Brain pericyte (primary cell): Measurements from ENCODE around the gene PDGFB.

Source experiments
- DNase-seq: peaks from one replicate; pipeline ENCODE4 v3.0.0-alpha.2; 2012; ENCODE audit warnings: low read depth, low spot score

The PDGFB gene

DNA sequence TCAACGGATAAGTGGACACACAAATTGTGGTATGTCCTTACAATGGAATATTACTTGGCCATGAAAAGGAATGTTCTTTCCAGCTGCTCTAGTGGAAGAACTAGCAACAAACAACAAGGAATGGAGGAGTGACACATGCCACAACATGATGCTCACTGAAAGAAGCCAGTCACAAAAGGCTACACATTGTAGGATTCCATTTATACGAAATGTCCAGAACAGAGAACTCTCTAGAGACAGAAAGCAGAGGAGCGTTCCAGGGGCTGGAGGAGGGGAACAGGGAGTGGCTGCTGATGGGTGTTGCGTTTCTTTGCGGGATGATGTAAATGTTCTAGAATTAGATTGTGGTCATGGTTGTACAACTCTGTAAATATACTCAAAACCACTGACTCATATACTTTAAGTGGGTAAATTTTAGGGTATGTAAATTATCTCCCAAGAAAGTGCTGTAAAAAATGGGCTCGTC is 32.4 kb upstream of the PDGFB start:
- no peak for DNase-seq

DNA sequence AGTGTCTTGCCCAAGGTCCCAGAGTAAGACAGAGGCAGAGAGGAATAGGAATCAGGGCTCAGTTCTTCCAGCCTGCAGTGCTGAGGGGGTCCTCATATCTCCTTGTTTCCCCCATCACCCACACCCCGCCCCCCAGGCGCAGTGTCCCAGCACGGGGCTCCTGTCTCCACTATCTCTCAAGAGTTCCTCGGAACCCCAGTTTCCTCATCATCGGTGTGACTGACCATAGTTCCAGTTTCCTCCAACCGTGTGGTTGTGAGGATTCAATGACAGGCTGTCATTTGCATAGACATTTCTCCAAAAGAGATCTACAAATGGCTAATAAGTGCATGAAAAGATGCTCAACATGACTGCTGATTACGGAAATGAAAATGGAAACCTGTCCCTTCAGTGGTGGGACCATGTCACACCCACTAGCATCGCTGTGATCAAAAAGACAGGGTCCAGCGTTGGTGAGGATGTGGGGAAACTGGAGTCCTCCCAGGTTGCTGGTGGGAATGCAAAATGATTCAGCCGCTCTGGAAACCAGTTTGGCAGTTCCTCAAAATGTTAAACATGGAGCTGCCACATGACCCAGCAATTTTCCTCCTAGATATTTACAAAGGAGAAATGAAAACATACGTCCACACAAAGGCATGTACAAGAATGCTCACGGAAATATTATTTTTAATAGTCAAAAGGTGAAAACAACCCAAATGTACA is 31.8 kb upstream of the PDGFB start:
- DNase-seq, result no peak

DNA sequence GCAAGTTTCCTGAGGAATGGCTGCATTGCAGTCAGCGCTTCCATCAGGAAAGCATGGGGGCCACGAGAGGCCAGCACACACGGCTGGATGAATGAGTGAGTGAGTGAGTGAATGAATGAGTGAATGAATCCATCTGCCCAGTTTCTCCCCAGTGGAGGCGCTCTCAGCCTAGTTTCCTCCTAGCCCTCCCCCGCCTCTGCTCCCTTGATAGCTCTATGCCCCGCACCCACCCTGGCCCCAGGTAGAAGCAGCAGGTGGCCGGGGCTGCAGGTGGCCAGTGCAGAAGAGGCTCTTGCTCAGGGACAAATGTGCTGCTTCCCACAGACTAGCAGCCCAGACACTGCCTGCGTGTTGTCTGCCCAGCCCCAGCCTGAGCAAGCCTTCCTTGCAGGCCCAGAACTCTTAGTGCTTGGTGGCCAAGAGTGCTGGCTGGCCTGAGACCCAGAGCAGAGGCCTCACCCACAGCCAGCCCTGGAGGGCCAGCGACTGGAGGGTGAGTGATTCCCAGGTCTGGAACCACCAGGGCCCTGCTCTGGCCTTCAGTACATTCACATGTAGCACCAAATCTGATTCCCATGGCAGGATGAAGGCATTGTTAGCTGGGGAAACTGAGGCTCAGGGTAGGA is 31.1 kb upstream of the PDGFB start:
- no peak for DNase-seq

DNA sequence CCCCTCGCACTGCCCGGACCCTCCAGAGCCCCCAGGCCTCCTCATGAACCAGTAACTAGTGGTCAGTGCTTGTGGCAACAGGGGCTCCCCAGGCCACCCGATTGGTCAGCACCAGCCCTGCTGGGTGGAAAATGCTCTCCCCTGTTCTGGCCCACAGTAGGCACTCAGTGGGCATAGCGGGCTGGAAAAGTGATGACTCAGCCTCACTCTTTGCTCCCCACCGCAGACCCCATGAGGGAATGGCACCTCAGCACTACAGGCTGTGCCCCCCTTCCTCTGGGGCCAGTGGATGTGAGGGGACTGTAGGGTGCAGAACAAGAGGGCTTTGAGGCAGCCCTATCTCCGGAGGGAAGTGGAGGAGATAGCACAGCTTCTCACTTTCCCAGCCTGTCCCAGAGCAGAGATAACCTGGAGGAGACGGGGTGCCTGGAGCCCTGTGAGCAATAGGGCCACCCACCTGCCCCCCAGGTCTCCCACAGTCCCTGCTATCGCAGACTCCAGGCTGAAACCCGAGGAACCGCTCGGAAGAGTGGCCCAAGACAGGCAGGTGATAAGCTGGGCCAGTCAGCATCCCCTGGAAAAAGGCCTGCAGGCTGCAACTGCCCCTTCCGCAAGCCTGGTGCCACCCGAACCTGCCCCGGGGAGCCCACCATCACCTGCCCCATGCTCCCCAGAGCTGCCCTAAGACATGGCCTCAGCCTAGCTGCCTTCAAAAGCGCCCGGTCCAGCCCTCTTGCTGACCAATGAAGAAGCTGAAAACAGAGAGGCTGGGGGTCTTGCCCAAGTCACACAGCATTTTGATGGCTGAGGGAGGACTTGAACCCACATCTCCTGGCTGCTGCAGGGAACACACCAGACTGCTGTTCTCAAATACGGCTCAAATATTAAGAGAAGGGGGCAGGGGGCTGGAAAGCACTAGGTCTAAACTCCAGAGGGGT is 29.4 kb upstream of the PDGFB start:
- no peak for DNase-seq

DNA sequence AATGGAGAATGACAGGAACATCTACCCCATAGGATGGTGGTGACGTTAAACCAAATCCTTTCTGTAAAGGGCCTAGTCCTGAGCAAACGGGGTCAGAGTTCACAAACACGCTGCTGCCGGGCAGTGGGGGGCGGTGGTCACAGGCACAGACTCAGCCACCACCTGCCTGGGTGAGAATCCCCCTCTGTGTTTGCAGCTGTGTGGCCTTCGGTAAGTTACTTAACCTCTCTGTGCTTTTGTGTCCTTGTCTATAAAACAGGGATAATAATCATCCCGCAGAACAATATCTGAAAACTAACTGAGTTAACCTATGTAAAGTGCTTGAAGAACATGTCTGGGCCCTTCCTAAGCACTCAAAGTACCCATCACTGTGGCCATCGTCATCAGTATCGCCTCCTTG is 26.0 kb upstream of the PDGFB start:
- no peak for DNase-seq

DNA sequence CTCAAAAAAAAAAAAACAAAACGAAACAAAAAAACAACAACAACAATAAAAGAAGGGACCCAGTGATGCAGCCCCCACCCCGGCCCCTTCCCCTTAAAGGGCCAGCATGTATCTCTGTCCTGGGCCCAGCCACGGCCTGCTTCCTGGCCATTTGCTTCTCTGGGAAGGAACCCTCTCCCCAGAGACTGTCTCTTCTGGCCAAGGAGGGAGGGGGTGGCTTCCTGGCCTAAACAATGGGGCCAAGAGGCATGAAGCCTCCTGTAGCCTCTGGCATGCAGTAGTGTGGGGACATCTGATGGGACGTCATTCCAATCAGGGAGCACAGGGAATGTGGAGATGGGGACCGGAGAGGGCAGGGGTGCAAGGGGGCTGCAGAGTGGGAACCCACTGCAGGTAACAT is 25.5 kb upstream of the PDGFB start:
- no peak for DNase-seq

DNA sequence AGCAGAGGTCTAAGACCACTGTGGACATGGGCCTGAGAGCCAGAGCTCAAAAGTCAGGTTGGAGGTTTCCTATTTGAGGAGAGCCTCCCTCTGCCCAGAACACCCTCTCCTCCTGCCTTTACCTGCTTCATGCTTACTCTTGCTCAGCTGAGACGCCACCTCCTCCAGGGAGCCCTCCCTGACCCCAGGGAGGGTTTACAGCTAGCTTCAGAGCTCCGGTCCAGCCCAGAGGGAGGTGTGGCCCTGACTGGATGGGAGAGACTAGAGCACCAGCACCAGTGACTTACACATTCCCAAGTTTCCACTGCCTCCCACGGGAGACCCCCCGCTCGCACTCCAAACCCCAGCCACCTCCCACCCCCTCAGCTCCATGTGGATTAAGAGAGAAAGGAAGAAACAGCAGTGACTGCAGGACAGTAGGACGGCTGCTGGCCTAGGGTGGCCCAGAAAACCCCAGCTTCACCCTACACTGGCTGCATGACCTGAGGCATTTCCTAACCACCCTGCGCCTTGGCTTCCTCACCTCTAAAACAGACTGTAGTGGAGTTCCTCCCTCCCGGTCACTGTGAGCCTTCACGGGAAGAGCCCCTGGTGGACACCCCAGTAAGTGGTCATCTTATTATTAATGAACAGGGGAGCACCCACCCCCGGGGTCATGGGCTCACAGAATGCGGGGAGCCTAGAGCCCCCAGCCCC is 24.5 kb upstream of the PDGFB start:
- DNase-seq, result no peak

DNA sequence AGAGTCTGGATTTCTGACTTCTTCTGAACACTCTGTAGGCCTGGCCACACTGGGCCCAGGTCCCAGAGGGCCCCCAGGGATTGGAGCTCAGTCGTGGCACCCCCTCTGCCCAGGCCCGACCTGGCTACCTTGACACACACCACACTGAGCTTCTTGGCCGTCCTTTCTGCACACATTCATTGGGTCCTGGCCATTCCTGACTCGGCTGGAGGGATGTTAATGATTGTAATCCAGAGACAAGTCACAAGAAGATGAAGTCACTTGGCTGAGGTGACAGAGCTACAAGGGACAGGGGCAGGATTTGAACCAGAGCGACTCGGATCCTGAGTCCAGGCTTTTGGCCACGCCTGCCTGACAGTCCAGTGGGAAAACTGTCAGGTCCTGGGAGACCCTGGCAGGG is 23.9 kb upstream of the PDGFB start:
- no peak for DNase-seq

DNA sequence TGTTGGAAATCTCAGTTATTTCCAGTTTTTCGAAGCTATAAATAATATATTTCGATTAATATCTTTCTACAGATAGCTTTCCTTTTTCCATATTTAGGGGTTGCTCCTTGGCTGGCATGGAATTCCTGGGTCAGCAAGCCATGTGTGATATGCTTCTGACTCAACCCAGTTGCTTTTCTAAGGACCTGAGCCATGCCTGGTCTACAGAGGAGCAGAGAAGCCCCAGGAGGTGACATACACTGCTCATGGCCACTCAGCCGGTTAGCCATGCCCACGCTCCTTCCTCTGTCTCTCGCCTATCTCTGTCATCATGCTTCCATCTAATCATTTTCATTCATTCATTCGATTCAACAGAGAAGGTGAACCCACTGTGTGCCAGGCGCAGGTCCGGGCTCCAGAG is 23.2 kb upstream of the PDGFB start:
- DNase-seq, result no peak

DNA sequence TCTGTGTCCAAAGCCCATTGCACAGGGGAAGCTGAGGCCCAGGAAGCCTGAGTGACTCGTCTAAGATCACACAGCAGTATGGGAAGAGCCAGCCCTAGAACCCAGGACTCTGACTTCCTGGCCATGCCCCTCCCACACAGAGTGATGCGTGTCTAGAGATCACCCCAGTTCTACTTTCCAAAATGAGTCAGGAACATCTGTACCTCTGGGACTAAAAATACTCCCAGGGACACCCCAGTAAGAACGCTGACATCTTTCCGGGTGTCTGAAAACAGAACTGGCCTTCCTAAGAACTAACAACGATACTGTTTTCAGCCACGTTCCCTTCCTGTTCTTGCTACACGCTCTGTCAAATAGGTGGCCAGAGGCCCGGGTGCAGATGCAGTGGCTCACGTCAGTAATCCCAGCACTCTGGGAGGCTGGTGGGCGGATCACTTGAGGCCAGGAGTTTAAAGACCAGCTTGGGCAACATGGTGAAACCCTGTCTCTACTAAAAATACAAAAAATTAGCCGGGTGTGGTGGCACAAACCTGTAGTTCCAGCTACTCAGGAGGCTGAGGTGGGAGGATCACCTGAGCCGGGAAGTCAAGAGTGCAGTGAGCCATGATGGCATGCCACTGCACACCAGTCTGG is 21.7 kb upstream of the PDGFB start:
- no peak for DNase-seq

DNA sequence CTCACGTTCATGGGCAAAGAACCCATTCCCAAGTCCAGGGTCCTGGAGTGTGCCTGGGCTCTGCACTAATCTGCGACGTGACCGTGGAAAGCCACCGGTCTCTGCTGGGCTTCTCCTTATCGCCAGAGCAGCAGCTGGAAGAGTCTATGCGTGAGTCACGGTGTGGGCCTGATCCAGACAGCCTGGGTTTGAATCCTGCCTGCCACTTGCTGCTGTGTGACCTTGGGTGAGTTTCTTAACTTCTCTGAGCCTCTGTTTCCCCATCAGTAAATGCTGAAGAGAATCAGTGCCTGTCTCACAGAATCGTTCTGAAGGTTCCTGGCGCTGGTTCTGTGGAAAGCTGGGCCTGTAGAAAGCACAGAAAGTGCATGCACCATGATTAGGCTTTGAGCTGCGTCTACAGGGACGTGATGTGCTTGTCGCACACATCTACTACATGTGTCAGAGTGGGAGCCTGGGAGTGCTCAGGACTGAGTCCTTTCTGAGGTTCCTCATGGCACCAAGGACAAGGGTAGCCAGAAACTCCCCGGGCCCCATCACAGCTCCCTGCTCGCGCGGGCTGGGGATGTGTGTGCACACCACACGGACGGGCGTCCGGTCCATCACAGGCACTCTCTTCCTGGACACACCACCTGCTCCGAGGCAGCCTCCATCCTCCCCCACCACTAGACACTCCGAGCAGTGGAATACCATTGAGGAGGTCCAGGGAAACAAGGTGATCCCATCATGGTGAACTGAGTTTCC is 20.5 kb upstream of the PDGFB start:
- DNase-seq, result no peak

DNA sequence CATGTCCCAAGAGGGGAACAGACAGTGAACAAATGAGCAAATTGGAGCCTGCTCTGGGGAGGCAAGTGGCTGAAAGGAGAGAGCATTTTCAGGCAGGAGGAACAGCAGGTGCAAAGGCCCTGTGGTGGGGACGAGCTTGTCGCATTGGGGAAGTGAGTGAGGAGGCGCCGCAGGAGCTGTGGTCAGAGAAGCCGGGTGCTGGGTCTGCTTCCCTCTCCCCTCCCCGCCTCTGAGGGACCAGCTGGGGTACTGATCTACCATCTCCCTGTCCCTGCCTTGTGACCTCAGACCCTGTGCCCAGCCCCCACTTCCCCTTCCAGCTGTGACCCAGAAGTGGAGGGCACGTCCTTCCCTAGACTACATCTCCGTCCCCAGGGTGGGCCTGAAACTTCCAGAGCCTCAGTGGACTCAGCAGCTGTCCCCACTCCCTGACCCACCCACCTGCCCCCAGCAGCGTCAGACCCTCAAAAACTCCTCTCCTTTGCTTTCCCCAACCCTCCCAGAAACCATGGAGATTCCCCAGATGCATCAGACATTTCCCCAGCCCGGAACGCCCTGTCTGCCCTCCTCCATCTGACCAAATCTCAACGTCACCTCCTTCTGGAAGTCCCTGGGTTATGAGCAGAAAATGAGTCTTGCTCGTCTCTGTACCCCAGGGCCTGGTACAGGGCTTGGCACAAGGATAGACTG is 19.7 kb upstream of the PDGFB start:
- DNase-seq, result no peak

DNA sequence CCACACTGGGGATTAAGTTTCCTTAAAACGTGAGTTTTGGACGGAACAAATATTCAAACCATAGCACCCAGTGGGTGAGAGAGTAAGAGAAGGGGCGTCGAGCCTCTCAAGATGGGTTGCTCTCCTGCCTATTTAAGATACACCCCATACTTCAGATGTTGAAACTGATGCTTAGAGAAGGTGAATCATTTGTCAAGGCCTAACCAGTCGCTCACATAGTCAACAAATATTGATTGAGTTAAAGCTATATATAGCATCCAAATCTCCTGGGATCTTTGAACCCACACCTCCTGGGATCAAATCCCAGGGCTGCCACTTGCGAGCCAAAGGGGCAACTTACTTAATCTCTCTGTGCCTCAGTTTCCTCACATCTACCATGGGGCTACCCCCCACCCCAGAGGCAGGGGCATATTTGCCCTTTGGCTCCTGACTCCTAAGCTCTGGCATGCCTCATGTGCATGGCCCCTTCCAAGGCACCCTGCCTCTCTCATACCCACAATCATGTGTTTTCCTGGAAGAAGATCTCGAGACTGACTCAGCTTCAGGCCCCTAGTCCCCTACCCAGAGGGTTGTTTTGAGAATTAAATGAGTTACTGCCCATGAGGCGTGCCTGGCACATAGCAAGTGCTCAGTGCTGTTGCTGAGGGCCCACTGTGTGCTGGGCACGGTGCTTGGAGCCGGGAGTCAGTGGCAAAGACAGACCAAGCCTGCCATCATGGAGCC is 19.0 kb upstream of the PDGFB start:
- no peak for DNase-seq

DNA sequence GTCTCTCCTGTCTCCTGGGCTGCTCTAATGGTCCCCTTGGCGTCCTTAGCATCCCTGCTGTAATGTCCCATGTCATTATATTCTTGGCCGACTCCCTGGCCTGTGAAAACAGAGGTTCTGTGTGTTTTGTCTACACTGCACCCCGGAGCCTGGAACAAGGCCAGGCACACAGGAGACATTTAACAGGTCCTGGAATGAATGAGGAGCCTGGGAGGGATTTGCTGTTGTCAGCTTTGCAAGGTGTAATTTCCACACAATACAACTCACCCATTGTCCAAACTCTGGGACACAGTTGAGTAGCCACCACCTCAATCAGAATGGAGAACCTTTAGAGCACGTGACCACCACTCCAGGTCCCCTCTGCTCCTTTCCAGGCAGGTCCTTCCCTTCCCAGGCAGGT is 14.9 kb upstream of the PDGFB start:
- no peak for DNase-seq

DNA sequence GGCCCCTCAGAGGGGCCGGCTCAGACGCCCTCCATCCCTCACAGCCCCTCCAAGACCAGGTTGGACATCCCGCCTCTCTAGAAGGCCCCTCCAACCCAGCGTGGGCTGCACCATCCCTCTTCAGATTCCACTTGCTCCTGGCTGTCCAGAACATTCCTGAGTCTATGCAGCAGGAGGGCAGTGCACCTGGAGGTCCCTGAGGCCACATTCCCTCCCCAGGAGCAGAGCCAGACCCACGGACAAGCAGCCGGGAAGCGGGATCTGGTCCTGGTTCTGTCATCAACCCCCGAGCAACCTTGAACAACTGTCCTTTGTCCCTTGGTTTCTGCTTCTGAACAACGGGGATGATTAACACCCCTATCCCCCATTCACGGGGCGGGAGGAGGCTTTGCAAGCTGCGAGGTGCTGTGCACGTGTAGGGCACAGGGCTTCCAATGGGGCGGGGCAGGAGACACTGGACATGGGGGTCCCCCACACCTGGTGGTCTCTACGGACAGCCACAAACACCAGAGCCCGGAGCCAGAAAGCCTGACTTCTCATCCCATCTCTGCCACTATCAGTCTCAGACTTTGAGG is 13.2 kb upstream of the PDGFB start:
- no peak for DNase-seq

DNA sequence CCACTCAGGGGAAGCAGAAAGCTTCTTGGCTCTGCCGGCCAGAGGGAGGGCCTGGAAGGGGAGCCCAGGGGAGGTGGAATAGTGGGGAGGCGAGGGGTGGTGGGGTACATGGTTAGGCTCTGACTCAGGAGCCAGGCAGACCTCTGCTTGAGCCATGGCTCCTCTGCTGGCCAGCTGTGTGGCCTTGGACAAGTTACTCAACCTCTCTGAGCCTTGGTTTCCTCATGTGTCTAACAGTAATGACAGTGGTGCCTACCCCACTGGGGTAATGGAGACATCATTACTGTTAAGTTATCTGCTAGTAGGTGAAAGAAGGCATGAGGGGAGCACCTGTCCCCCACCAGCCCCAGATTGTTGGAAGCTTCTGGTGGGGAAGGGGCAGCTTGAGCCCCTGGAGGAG is 12.2 kb upstream of the PDGFB start:
- no peak for DNase-seq

DNA sequence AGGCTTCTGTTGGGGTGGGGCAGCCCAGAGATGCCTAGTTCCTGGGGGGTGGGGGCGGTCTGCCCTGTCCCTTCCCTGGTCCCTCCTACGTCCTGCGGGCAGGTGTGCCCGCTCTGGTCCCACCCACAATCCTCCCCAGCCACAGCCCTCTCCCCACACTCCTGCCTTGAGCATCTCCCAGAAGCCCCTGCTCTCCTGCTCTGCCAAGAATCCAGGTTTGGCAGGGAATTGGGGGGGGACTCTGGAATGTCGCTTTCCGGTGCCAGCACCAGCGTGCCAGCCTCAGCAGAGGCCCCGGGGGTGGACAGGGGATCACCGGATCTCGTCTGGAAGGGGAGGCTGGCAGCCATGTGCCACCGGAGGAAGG is 11.4 kb upstream of the PDGFB start:
- no peak for DNase-seq

DNA sequence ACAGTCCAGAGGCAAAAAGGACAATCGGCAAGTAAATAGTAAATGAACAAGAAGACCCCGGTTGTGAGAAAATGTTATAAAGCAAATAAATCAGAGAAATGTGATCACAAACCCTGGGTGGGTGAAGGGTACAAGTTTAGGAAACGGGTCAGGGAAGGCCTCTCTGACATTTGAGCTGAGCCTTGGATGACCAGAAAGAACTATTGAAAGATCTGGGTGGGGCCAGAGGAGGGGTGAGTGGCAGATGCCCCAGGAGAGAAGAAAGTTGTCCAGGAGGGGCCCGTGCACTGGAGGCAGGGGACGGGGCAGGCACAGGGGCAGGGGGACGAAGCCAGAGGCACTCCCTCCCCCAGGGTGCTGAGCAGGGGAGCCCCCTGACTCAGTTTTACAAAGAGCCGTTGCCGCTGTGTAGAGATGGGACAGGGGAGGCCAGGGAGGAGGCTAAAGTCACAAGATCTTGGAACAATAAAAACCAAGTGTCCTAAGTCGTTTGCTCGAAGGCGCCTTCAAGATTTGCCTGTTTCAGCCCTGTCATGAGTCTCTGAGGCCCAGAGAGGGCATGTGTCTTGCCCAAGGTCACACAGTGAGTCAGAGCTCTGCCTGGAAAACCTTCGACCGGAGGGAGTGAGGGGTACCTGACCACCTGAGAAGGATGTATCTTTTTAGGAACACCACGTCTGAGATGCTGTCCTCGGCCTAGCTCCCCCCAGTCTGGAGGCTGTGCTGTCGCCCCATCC is 10.8 kb upstream of the PDGFB start:
- DNase-seq, result no peak
